ENCODE measurements around the gene ITGBL1. TPM values are rescaled to one million over a fixed set of nuclear protein-coding genes. Genes with fewer than 3 reads are reported as not detected.
A peak's percentile ranks its signal among the peaks of the same experiment; 100 is the strongest.

ITGBL1 gene
- total RNA-seq, 6 experiments from 2014 or later = 0.64 to 3.8 (median 1.6) TPM

- H3K4me3 ChIP-seq = no peak overlapping the region
- WGBS (ENCODE audit: insufficient coverage, low coverage, low lambda C conversion rate, missing lambda C conversion rate) = 53% methylated on average over 4 of the region's 4 CpGs
- no peaks in the 10 kb centered on the region for H3K36me3 ChIP-seq
- DNase-seq = no peak
- no peak for TF ChIP-seq POLR2A (IDR thresholded peaks at IDR 0.05)
- TF ChIP-seq, protein P1, sequence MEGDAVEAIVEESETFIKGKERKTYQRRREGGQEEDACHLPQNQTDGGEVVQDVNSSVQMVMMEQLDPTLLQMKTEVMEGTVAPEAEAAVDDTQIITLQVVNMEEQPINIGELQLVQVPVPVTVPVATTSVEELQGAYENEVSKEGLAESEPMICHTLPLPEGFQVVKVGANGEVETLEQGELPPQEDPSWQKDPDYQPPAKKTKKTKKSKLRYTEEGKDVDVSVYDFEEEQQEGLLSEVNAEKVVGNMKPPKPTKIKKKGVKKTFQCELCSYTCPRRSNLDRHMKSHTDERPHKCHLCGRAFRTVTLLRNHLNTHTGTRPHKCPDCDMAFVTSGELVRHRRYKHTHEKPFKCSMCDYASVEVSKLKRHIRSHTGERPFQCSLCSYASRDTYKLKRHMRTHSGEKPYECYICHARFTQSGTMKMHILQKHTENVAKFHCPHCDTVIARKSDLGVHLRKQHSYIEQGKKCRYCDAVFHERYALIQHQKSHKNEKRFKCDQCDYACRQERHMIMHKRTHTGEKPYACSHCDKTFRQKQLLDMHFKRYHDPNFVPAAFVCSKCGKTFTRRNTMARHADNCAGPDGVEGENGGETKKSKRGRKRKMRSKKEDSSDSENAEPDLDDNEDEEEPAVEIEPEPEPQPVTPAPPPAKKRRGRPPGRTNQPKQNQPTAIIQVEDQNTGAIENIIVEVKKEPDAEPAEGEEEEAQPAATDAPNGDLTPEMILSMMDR (IDR thresholded peaks at IDR 0.05) = no peak
- intact Hi-C loops (cut with DNase I) = no loop called here
- no peaks in the 10 kb centered on the region for H3K9me3 ChIP-seq
- ATAC-seq = no peak
- peaks cover 0 to 8% (median 3%) of the 10 kb centered on the region in 4 donors for H3K4me1 ChIP-seq
- H3K27me3 ChIP-seq = no peaks in the 10 kb centered on the region
- H3K27ac ChIP-seq = no peak overlapping the region
Measured at GRCh38 chr13:101579281-101579802, 126.9 kb downstream of the ITGBL1 start.

DNA sequence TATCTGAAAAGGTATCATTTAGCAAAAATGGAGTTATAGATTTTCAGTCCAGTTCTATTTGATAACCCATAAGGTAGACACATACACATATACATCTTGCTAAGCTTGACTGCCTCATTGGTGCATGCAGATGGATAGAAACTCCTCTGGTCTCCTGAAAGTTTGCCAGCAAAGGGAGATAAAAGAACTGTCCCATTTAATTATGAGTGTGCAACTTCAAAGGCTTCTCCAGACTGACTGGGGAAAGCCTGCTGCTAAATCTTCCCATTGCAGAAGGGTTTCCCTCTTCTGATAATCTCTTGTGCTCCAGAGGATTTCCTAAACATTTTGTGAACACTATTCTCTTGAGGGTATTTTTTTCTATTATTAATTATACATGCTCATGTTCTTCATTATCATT, 131.9 kb downstream of the ITGBL1 start:
- TF ChIP-seq, protein P1 (IDR thresholded peaks at IDR 0.05) = no peak
- TF ChIP-seq POLR2A (IDR thresholded peaks at IDR 0.05) = no peak
- H3K36me3 ChIP-seq = no peaks in the 10 kb centered on the region
- no peaks in the 10 kb centered on the region for H3K4me1 ChIP-seq
- intact Hi-C loops (cut with DNase I) = no loop called here
- no peaks in the 10 kb centered on the region for H3K9me3 ChIP-seq
- no peak overlapping the region for H3K27ac ChIP-seq
- ATAC-seq (no peak), DNase-seq (no peak)
- H3K27me3 ChIP-seq = no peaks in the 10 kb centered on the region
- H3K4me3 ChIP-seq = no peak overlapping the region

GRCh38 chr13:101590479-101590878, 138.0 kb downstream of the ITGBL1 start:
- no peaks in the 10 kb centered on the region for H3K36me3 ChIP-seq
- no peak for TF ChIP-seq POLR2A (IDR thresholded peaks at IDR 0.05)
- TF ChIP-seq, protein P1 (IDR thresholded peaks at IDR 0.05) = no peak
- H3K27ac ChIP-seq = peak overlapping the region in 2 of 3 donors; percentile 39 to 53
- no peaks in the 10 kb centered on the region for H3K9me3 ChIP-seq
- no peak overlapping the region for H3K4me3 ChIP-seq
- H3K4me1 ChIP-seq = peaks cover 0 to 5% (median 0%) of the 10 kb centered on the region in 4 donors
- H3K27me3 ChIP-seq = no peaks in the 10 kb centered on the region
- peak; percentile 89 to 98 (median 94) for ATAC-seq
- DNase-seq = no peak
- intact Hi-C loops (cut with DNase I) = no loop called here
- WGBS (ENCODE audit: insufficient coverage, low coverage, low lambda C conversion rate, missing lambda C conversion rate) = 46% methylated on average over 4 of the region's 4 CpGs

GRCh38 chr13:101594936-101595335, 142.5 kb downstream of the ITGBL1 start:
- WGBS (ENCODE audit: insufficient coverage, low coverage, low lambda C conversion rate, missing lambda C conversion rate) = 80% methylated on average over 5 of the region's 5 CpGs
- H3K4me1 ChIP-seq = peaks cover 0 to 5% (median 0%) of the 10 kb centered on the region in 4 donors
- intact Hi-C loops (cut with DNase I) = no loop called here
- TF ChIP-seq POLR2A (IDR thresholded peaks at IDR 0.05) = no peak
- TF ChIP-seq, protein P1 (IDR thresholded peaks at IDR 0.05) = no peak
- no peaks in the 10 kb centered on the region for H3K27me3 ChIP-seq
- ATAC-seq (no peak), DNase-seq (no peak)
- H3K36me3 ChIP-seq = no peaks in the 10 kb centered on the region
- no peak overlapping the region for H3K4me3 ChIP-seq
- H3K27ac ChIP-seq = no peak overlapping the region
- no peaks in the 10 kb centered on the region for H3K9me3 ChIP-seq

DNA sequence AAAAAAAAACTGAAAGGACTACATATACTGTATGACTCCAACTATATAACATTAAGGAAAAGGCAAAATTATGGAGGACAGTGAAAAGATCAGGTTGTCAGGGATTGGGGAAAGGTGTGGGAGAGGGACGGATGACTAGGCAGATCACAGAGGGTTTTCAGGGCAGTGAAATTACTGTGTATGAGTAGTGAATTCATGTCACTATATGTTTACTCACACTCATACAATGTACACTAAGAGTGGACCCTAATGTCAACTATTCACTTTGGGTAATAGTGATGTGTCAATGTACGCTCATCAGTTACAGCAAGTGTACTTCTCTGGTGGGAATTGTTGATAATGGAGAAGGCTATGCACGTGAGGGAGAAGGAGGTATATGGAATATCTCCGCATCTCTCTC, 144.3 kb downstream of the ITGBL1 start:
- Histone ChIP-seq H3K27me3 (no peaks in the 10 kb centered on the region), H3K4me1 (no peaks in the 10 kb centered on the region), H3K9me3 (no peaks in the 10 kb centered on the region), H3K4me3 (no peak overlapping the region), H3K36me3 (no peaks in the 10 kb centered on the region), H3K27ac (no peak overlapping the region)
- intact Hi-C loops (cut with DNase I) = no loop called here
- TF ChIP-seq, protein P1 (IDR thresholded peaks at IDR 0.05) = no peak
- TF ChIP-seq POLR2A (IDR thresholded peaks at IDR 0.05) = no peak
- DNase-seq (no peak), ATAC-seq (no peak)
- 69% methylated on average over 4 of the region's 4 CpGs for WGBS (ENCODE audit: insufficient coverage, low coverage, low lambda C conversion rate, missing lambda C conversion rate)
